Islet of Langerhans (tissue), 1 donor: ENCODE results near the gene RASSF5.
A peak's percentile ranks its signal among the peaks of the same experiment; 100 is the strongest.
"Not testable (repeated sequence)": the region's sequence is repeated elsewhere in the genome, so short reads cannot be mapped to it uniquely, and the experiment has no call there.

Experiments used
- FAIRE-seq: peaks from one replicate; lab custom pipeline; 2011; peaks lifted over from hg19 to GRCh38; lab: Jason Lieb, UNC

Gene RASSF5

GRCh38 chr1:206477110-206477509 lies 30.2 kb upstream of the RASSF5 start:
- FAIRE-seq, result no peak

- FAIRE-seq, result no peak
These were observed 29.6 kb upstream of the RASSF5 start for GRCh38 chr1:206477581-206478380.

GRCh38 chr1:206478746-206479145 lies 28.6 kb upstream of the RASSF5 start:
- FAIRE-seq, result no peak

GRCh38 chr1:206479183-206480125 lies 27.9 kb upstream of the RASSF5 start:
- FAIRE-seq, result peak; percentile 94

GRCh38 chr1:206480211-206480610 lies 27.1 kb upstream of the RASSF5 start:
- no peak for FAIRE-seq

GRCh38 chr1:206482611-206483010 lies 24.7 kb upstream of the RASSF5 start:
- FAIRE-seq, result no peak

- FAIRE-seq, result not testable (repeated sequence)
These were observed 23.5 kb upstream of the RASSF5 start for GRCh38 chr1:206483864-206484263.

- no peak for FAIRE-seq
These were observed 22.4 kb upstream of the RASSF5 start for GRCh38 chr1:206484901-206485300.

- FAIRE-seq, result no peak
These were observed 20.1 kb upstream of the RASSF5 start for GRCh38 chr1:206486995-206487788.

GRCh38 chr1:206487970-206488369 lies 19.4 kb upstream of the RASSF5 start:
- FAIRE-seq, result no peak

GRCh38 chr1:206488466-206488865 lies 18.9 kb upstream of the RASSF5 start:
- no peak for FAIRE-seq

GRCh38 chr1:206489980-206490770 lies 17.2 kb upstream of the RASSF5 start:
- no peak for FAIRE-seq

- FAIRE-seq, result no peak
These were observed 16.4 kb upstream of the RASSF5 start for GRCh38 chr1:206490771-206491405.

- no peak for FAIRE-seq
These were observed 15.7 kb upstream of the RASSF5 start for GRCh38 chr1:206491616-206492015.

GRCh38 chr1:206492589-206492988 lies 14.7 kb upstream of the RASSF5 start:
- FAIRE-seq, result no peak

GRCh38 chr1:206493279-206493678 lies 14.1 kb upstream of the RASSF5 start:
- FAIRE-seq, result no peak

GRCh38 chr1:206495011-206495461 lies 12.3 kb upstream of the RASSF5 start:
- FAIRE-seq, result no peak

- no peak for FAIRE-seq
These were observed 11.8 kb upstream of the RASSF5 start for GRCh38 chr1:206495493-206496046.

- no peak for FAIRE-seq
These were observed 11.1 kb upstream of the RASSF5 start for GRCh38 chr1:206496131-206496793.

- FAIRE-seq, result no peak
These were observed 10.0 kb upstream of the RASSF5 start for GRCh38 chr1:206497363-206497762.
